ENCODE results near the gene FXYD4.
"Not testable (repeated sequence)": the region's sequence is repeated elsewhere in the genome, so short reads cannot be mapped to it uniquely, and the experiment has no call there.

- TF ChIP-seq, protein P1, sequence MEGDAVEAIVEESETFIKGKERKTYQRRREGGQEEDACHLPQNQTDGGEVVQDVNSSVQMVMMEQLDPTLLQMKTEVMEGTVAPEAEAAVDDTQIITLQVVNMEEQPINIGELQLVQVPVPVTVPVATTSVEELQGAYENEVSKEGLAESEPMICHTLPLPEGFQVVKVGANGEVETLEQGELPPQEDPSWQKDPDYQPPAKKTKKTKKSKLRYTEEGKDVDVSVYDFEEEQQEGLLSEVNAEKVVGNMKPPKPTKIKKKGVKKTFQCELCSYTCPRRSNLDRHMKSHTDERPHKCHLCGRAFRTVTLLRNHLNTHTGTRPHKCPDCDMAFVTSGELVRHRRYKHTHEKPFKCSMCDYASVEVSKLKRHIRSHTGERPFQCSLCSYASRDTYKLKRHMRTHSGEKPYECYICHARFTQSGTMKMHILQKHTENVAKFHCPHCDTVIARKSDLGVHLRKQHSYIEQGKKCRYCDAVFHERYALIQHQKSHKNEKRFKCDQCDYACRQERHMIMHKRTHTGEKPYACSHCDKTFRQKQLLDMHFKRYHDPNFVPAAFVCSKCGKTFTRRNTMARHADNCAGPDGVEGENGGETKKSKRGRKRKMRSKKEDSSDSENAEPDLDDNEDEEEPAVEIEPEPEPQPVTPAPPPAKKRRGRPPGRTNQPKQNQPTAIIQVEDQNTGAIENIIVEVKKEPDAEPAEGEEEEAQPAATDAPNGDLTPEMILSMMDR (optimal IDR thresholded peaks at IDR 0.05 in 1 of 3, IDR thresholded peaks at IDR 0.05 in 1 of 3, conservative IDR thresholded peaks at IDR 0.05 in 1 of 3; ENCODE audit: extremely low read depth in 1 of 3, insufficient read depth in 2 of 3, low read length in 3 of 3): not testable (repeated sequence)
- not testable (repeated sequence) for TF ChIP-seq EZH2 (IDR thresholded peaks at IDR 0.05; ENCODE audit: low read length)
Measured at GRCh38 chr10:43337536-43337935, 33.9 kb upstream of the FXYD4 start.
